Endothelial cell of umbilical vein (primary cell): ENCODE measurements around the gene GDF2. TPM values are rescaled to one million over a fixed set of nuclear protein-coding genes. Genes with fewer than 3 reads are reported as not detected.

Source experiments
- BruUV-seq: library from RNA; stranded (reverse); fragments of 400-500 nt; replicated peaks from 2 replicates; lab custom pipeline; 2021; lab: Mats Ljungman, UMichigan
- CTCF ChIA-PET: fragments of 300-600, 350-600 bp; sonication (Branson Sonifier 250); formaldehyde crosslinking; loops from one replicate; lab custom pipeline; 2021; ENCODE audit warnings: antibody characterized with exemption, inconsistent platforms; lab: Charles Lee
- POLR2A ChIA-PET: fragments of 300-600, 350-600 bp; sonication (Branson Sonifier 250); formaldehyde crosslinking; loops from one replicate; lab custom pipeline; 2021; ENCODE audit warnings: antibody characterized with exemption, inconsistent platforms; lab: Charles Lee
- DNase-seq: peaks from one replicate; pipeline ENCODE4 v3.0.0-alpha.2; 2011; ENCODE audit warnings: low read depth, low spot score
- FAIRE-seq: peaks from 2 replicates; lab custom pipeline; 2011; peaks lifted over from hg19 to GRCh38; lab: Jason Lieb, UNC
- H2AFZ ChIP-seq: 2 replicates; pipeline ENCODE4 v1.6.0; 2012; ENCODE audit warnings: low read depth, low read length, control low read depth, inconsistent platforms
- H3K27ac ChIP-seq: 2 replicates; pipeline ENCODE4 v1.5.1; 2011; ENCODE audit warnings: low read depth, mild to moderate bottlenecking, control low read depth, low read length, moderate library complexity; ENCODE audit not compliant: insufficient read depth
- H3K27me3 ChIP-seq, 2 experiments: 2 replicates each; pipeline versions ENCODE4 v1.6.0 to v1.6.1; 2011; ENCODE audit warnings: low read length in 2 of 2, mixed read lengths in 1 of 2; ENCODE audit not compliant: control insufficient read depth in 2 of 2, insufficient read depth in 2 of 2
- H3K36me3 ChIP-seq, 2 experiments: 2 replicates in 1 of 2; 3 replicates in 1 of 2; pipeline ENCODE4 v1.5.1; 2011; ENCODE audit warnings: low read length in 2 of 2, mild to moderate bottlenecking in 1 of 2, moderate library complexity in 1 of 2; ENCODE audit not compliant: control insufficient read depth in 2 of 2, insufficient read depth in 2 of 2; ENCODE audit errors: extremely low read depth in 1 of 2
- H3K4me1 ChIP-seq: 3 replicates; pipeline ENCODE4 v1.5.1; 2011; ENCODE audit warnings: mild to moderate bottlenecking, low read length; ENCODE audit not compliant: control insufficient read depth, insufficient read depth; ENCODE audit errors: extremely low read depth
- H3K4me2 ChIP-seq: 2 replicates; pipeline ENCODE4 v1.6.1; 2011; ENCODE audit warnings: low read length, control low read depth, mixed read lengths; ENCODE audit not compliant: insufficient read depth
- H3K4me3 ChIP-seq, 3 experiments: fragments of 200-600 bp in 1 of 3; sonication (generic), shearing (Covaris generic) in 1 of 3; replicated peaks in 1 of 3; 2 replicates each; pipeline ENCODE4 v1.5.1; 2011 to 2016; ENCODE audit warnings: control low read depth in 3 of 3, low read length in 3 of 3, mild to moderate bottlenecking in 2 of 3, inconsistent platforms in 1 of 3, low read depth in 1 of 3, moderate library complexity in 1 of 3; ENCODE audit not compliant: insufficient read depth in 1 of 3
- H3K79me2 ChIP-seq: 2 replicates; pipeline ENCODE4 v1.6.0; 2012; ENCODE audit warnings: low read length, inconsistent platforms; ENCODE audit not compliant: control insufficient read depth, insufficient read depth
- H3K9ac ChIP-seq: replicated peaks from 2 replicates; pipeline ENCODE3; 2011; ENCODE audit warnings: low read length, control low read depth; ENCODE audit not compliant: insufficient read depth; ENCODE audit errors: extremely low read depth
- H3K9me1 ChIP-seq: replicated peaks from 3 replicates; pipeline ENCODE4 v1.6.0; 2011; ENCODE audit warnings: mild to moderate bottlenecking, low read length; ENCODE audit not compliant: control insufficient read depth, insufficient read depth; ENCODE audit errors: extremely low read depth
- H3K9me3 ChIP-seq: replicated peaks from 2 replicates; pipeline ENCODE4 v1.5.1; 2012; ENCODE audit warnings: low read length, inconsistent platforms; ENCODE audit not compliant: control insufficient read depth, insufficient read depth
- H4K20me1 ChIP-seq: replicated peaks from 2 replicates; pipeline ENCODE3; 2011; ENCODE audit warnings: mild to moderate bottlenecking, low read length; ENCODE audit not compliant: control insufficient read depth, insufficient read depth; ENCODE audit errors: extremely low read depth
- EZH2 ChIP-seq: IDR thresholded peaks from 2 replicates; pipeline ENCODE4 v1.6.1; 2012; ENCODE audit warnings: borderline replicate concordance, low read depth, mild to moderate bottlenecking, moderate library complexity, low read length, inconsistent platforms; ENCODE audit not compliant: severe bottlenecking
- FOS ChIP-seq: IDR thresholded peaks from 2 replicates; pipeline ENCODE4 v1.6.1; 2011; ENCODE audit warnings: mild to moderate bottlenecking, low read length, moderate library complexity, borderline replicate concordance; ENCODE audit not compliant: insufficient read depth
- GATA2 ChIP-seq: IDR thresholded peaks from 2 replicates; pipeline ENCODE4 v1.7.0; 2011; ENCODE audit warnings: low read depth, mild to moderate bottlenecking, moderate library complexity, mixed read lengths, low read length; ENCODE audit not compliant: insufficient read length, insufficient read depth
- JUN ChIP-seq: IDR thresholded peaks from 2 replicates; pipeline ENCODE4 v1.6.1; 2011; ENCODE audit warnings: borderline replicate concordance, low read depth; ENCODE audit not compliant: insufficient read length, insufficient read depth
- MYC ChIP-seq: IDR thresholded peaks from one replicate; pipeline ENCODE4 v1.6.1; 2011; ENCODE audit warnings: mild to moderate bottlenecking, low read depth, low read length
- POLR2A ChIP-seq: IDR thresholded peaks from 2 replicates; pipeline ENCODE4 v1.6.1; 2012; ENCODE audit warnings: low read depth, mild to moderate bottlenecking, control low read depth, low read length
- POLR2AphosphoS5 ChIP-seq: IDR thresholded peaks from 2 replicates; pipeline ENCODE4 v1.6.1; 2012; ENCODE audit warnings: low read depth, mild to moderate bottlenecking, control low read depth, low read length, moderate library complexity; ENCODE audit not compliant: insufficient read depth
- dilution Hi-C: fragments of 300-500 bp; cut with MboI; formaldehyde crosslinking; loops from one replicate; pipeline ENCODE4 v1.15.0; 2019; ENCODE audit warnings: low sequenced_read_pairs; ENCODE audit not compliant: extremely low pct_ligation_motif_present
- intact Hi-C: fragments of 100-400 bp; cut with micrococcal nuclease; formaldehyde crosslinking; loops from one replicate; pipeline ENCODE4 v1.10.0; 2022
- polyA plus RNA-seq, 4 experiments: library from polyadenylated mRNA; depleted of rRNA in 3 of 4; stranded (reverse) in 3 of 4; unstranded in 1 of 4; fragments of >200 nt; gene quantifications; 2 replicates each; pipeline versions ENCODE4 v1.2.1 to v1.2.3, GENCODE V29; 2011 to 2012; ENCODE audit warnings: missing spikeins in 1 of 4
- total RNA-seq: library from RNA; stranded (reverse); gene quantifications from 2 replicates; pipeline ENCODE4 v1.2.3, GENCODE V29; 2021
- TF ChIP-seq, protein P1 (sequence below): IDR thresholded peaks from 2 replicates; pipeline ENCODE4 v1.6.1; 2011; ENCODE audit not compliant: insufficient read depth, insufficient read length
- TF ChIP-seq, protein P2 (sequence below), 2 donors: IDR thresholded peaks; 1 replicate in 1 of 2; 2 replicates in 1 of 2; pipeline ENCODE4 v1.5.1; 2011; ENCODE audit warnings: low read length in 2 of 2, mild to moderate bottlenecking in 2 of 2, moderate library complexity in 2 of 2, control low read depth in 1 of 2, inconsistent platforms in 1 of 2, low read depth in 1 of 2; ENCODE audit not compliant: insufficient read depth in 1 of 2; ENCODE audit errors: extremely low read depth in 1 of 2

The GDF2 gene
- total and polyA plus RNA-seq, 2 donors (not counting 3 experiments of a cell fraction or from before 2014, with no cell fraction given), result not detected

DNA sequence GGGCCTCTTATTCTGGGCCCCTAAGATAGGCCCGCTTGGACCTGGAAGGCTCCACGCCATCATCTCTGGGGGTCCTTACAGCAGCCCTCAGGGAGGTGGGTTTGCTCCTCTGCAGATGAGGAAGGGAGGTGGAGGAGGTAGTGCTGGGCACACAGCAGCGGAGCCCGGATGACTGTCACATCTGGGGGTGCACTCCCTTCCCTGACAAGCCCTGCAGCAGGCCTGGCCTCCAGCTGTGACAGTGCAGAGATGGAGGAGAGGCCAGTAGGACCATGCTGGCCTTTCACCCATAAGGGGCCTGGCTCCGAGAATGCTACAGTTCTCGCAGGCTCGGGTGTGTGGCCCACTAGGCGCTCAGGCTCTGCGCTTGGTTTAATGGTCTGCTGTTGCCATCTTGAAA is 9.2 kb downstream of the GDF2 start:
- no peak overlapping the region for H3K4me3 ChIP-seq
- H2AFZ ChIP-seq, result no peak overlapping the region
- intact Hi-C loops, result no loop called here
- no TSS peak for BruUV-seq
- no peaks in the 10 kb centered on the region for H3K36me3 ChIP-seq
- no peak overlapping the region for H3K9ac ChIP-seq
- ChIA-PET POLR2A (no interaction called here), CTCF (no interaction called here)
- no peak for FAIRE-seq
- dilution Hi-C loops, result no loop called here
- H3K27ac ChIP-seq, result no peak overlapping the region
- H3K9me1 ChIP-seq, result no peaks in the 10 kb centered on the region
- no peaks in the 10 kb centered on the region for H4K20me1 ChIP-seq
- no peaks in the 10 kb centered on the region for H3K9me3 ChIP-seq
- H3K4me2 ChIP-seq, result no peak overlapping the region
- H3K4me1 ChIP-seq, result no peaks in the 10 kb centered on the region
- no peaks in the 10 kb centered on the region for H3K79me2 ChIP-seq
- DNase-seq, result no peak
- TF ChIP-seq GATA2, result no peak
- TF ChIP-seq POLR2AphosphoS5, result no peak
- no peak for TF ChIP-seq POLR2A
- TF ChIP-seq FOS, result no peak
- no peak for TF ChIP-seq JUN
- TF ChIP-seq MYC, result no peak
- TF ChIP-seq, protein P1, sequence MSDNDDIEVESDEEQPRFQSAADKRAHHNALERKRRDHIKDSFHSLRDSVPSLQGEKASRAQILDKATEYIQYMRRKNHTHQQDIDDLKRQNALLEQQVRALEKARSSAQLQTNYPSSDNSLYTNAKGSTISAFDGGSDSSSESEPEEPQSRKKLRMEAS, result no peak
- no peak for TF ChIP-seq EZH2
- TF ChIP-seq, protein P2, sequence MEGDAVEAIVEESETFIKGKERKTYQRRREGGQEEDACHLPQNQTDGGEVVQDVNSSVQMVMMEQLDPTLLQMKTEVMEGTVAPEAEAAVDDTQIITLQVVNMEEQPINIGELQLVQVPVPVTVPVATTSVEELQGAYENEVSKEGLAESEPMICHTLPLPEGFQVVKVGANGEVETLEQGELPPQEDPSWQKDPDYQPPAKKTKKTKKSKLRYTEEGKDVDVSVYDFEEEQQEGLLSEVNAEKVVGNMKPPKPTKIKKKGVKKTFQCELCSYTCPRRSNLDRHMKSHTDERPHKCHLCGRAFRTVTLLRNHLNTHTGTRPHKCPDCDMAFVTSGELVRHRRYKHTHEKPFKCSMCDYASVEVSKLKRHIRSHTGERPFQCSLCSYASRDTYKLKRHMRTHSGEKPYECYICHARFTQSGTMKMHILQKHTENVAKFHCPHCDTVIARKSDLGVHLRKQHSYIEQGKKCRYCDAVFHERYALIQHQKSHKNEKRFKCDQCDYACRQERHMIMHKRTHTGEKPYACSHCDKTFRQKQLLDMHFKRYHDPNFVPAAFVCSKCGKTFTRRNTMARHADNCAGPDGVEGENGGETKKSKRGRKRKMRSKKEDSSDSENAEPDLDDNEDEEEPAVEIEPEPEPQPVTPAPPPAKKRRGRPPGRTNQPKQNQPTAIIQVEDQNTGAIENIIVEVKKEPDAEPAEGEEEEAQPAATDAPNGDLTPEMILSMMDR (IDR thresholded peaks at IDR 0.05; ENCODE audit: extremely low read depth in 1 of 2, insufficient read depth in 1 of 2, low read depth in 1 of 2, low read length in 2 of 2), result no peak
- no peaks in the 10 kb centered on the region for H3K27me3 ChIP-seq
